HL-60 (cell line): ENCODE data around the gene EIF2B2.

Experiments used
- CTCF ChIP-seq: IDR thresholded peaks from one replicate; pipeline ENCODE4 v1.5.1; 2011; ENCODE audit warnings: low read length, control low read depth, inconsistent platforms; ENCODE audit not compliant: insufficient read depth
- POLR2AphosphoS5 ChIP-seq: IDR thresholded peaks from 2 replicates; pipeline ENCODE4 v1.6.1; 2012; ENCODE audit warnings: low read depth
- REST ChIP-seq: IDR thresholded peaks from 2 replicates; pipeline ENCODE4 v1.6.1; 2012; ENCODE audit warnings: low read depth; ENCODE audit not compliant: insufficient replicate concordance
- SPI1 ChIP-seq: IDR thresholded peaks from 2 replicates; pipeline ENCODE4 v1.6.1; 2012; ENCODE audit warnings: low read depth, mild to moderate bottlenecking, borderline replicate concordance

- TF ChIP-seq CTCF (no peak), POLR2AphosphoS5 (no peak), REST (no peak), SPI1 (no peak)
These were observed 57.7 kb downstream of the EIF2B2 start for GRCh38 chr14:75060420-75060819.
